Hepatocyte (in vitro differentiated cells): Measurements from ENCODE around the gene CACNA2D4.

Source experiments
- EZH2 ChIP-seq: fragments of 200-600 bp; sonication (generic); IDR thresholded peaks from 2 replicates; pipeline ENCODE4 v1.6.1; 2016; ENCODE audit warnings: antibody characterized with exemption, mild to moderate bottlenecking, borderline replicate concordance
- EZH2phosphoT487 ChIP-seq: fragments of 200-600 bp; sonication (generic); IDR thresholded peaks from one replicate; pipeline ENCODE4 v1.6.1; 2018; ENCODE audit warnings: antibody characterized with exemption, mild to moderate bottlenecking, low read depth, moderate library complexity; ENCODE audit not compliant: unreplicated experiment, severe bottlenecking
- TF ChIP-seq, protein P1 (sequence below): fragments of 200-600 bp; sonication (generic); IDR thresholded peaks from 2 replicates; pipeline ENCODE4 v1.5.1; 2016; ENCODE audit warnings: antibody characterized with exemption, mild to moderate bottlenecking; ENCODE audit not compliant: poor library complexity

DNA sequence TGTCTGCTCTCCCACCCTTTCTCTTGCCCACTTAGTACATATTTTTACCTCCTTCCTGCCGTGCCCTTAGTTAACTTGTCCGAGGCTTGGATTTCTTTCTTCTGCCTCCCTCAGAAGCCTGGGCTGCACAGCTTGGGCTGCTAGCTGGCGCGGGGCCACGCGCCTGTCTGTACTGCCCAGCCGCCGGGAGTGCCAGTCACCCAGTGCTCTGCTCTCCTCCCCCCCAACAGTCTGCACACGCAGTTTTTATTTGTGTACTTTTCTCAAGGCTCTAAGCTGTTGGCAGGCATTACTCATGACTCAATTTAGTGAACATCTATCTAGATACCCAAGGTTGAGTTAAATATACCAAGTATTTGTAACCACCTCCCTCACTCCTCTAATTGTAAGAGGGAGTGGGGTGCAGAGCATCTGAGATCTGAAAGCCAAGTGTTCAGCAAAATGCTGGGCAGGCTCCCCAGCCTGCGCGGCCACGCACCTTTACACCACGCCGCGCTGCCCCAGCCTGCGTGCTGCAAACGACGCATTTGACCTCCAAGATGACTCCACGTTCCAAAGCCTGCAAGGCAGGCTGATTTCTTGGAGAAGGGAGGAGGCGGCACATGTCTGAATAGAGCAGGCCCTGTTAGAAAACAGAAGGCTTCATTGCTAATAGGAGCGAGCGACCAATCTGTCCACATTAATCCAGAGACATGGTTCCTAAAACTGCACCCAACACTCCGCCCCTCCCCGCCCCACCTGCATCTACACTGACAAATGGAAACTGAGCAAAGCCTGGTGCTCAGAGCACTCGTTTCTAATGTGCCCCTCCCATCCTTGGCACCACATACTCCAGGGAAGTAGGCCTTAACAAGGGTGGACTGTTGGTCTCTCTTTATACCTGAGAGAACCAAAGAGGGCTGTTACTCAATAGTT is 18.2 kb upstream of the CACNA2D4 start:
- TF ChIP-seq, protein P1, sequence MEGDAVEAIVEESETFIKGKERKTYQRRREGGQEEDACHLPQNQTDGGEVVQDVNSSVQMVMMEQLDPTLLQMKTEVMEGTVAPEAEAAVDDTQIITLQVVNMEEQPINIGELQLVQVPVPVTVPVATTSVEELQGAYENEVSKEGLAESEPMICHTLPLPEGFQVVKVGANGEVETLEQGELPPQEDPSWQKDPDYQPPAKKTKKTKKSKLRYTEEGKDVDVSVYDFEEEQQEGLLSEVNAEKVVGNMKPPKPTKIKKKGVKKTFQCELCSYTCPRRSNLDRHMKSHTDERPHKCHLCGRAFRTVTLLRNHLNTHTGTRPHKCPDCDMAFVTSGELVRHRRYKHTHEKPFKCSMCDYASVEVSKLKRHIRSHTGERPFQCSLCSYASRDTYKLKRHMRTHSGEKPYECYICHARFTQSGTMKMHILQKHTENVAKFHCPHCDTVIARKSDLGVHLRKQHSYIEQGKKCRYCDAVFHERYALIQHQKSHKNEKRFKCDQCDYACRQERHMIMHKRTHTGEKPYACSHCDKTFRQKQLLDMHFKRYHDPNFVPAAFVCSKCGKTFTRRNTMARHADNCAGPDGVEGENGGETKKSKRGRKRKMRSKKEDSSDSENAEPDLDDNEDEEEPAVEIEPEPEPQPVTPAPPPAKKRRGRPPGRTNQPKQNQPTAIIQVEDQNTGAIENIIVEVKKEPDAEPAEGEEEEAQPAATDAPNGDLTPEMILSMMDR, result no peak
- no peak for TF ChIP-seq EZH2
- no peak for TF ChIP-seq EZH2phosphoT487
